Activated naive CD4-positive, alpha-beta T cell treated with anti-CD3 and anti-CD28 coated beads, Interleukin-2, amount 10 ng/mL, durations not matched to agents 7 days and 5 days (primary cell): ENCODE data around the gene MLH1.
"Not testable (repeated sequence)": the region's sequence is repeated elsewhere in the genome, so short reads cannot be mapped to it uniquely, and the experiment has no call there.

ENCODE experiments used
- CTCF ChIA-PET: fragments of 350-600 bp; sonication (Branson Sonifier 250); formaldehyde crosslinking; loops from one replicate; lab custom pipeline; 2021; ENCODE audit warnings: antibody characterized with exemption; lab: Charles Lee
- DNase-seq: peaks from one replicate; pipeline ENCODE4 v3.0.0-alpha.2; 2020
- H3K27ac Mint-ChIP-seq: one replicate; pipeline ENCODE4 v1.8.0; 2021; ENCODE audit warnings: mild to moderate bottlenecking, moderate library complexity, mixed read lengths
- H3K27me3 Mint-ChIP-seq: one replicate; pipeline ENCODE4 v1.8.0; 2021; ENCODE audit warnings: mild to moderate bottlenecking, mixed read lengths
- H3K36me3 Mint-ChIP-seq: one replicate; pipeline ENCODE4 v1.8.0; 2021; ENCODE audit warnings: mixed read lengths
- H3K4me1 Mint-ChIP-seq: one replicate; pipeline ENCODE4 v1.8.0; 2021; ENCODE audit warnings: mixed read lengths
- H3K4me3 Mint-ChIP-seq: one replicate; pipeline ENCODE4 v1.8.0; 2021; ENCODE audit warnings: mild to moderate bottlenecking, moderate library complexity, mixed read lengths
- H3K9me3 Mint-ChIP-seq: one replicate; pipeline ENCODE4 v1.8.0; 2021; ENCODE audit warnings: mixed read lengths

MLH1 gene

DNA sequence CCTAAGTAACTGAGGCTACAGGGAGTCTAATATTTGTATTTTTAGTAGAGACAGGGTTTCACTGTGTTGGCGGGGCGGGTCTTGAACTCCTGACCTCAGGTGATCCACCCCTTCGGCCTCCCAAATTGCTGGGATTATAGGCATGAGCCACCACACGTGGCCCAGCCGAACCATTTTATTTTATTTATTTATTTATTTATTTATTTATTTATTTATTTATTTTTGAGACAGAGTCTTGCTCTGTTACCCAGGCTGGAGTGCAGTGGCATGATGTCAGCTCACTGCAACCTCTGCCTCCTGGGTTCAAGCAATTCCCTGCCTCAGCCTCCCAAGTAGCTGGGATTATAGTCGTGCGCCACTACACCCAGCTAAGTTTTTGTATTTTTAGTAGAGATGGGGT is 30.3 kb upstream of the MLH1 start:
- DNase-seq, CTCF ChIA-PET, H3K9me3 Mint-ChIP-seq, H3K36me3 Mint-ChIP-seq, H3K27ac Mint-ChIP-seq, H3K4me3 Mint-ChIP-seq, H3K4me1 Mint-ChIP-seq, H3K27me3 Mint-ChIP-seq: not testable (repeated sequence)

DNA sequence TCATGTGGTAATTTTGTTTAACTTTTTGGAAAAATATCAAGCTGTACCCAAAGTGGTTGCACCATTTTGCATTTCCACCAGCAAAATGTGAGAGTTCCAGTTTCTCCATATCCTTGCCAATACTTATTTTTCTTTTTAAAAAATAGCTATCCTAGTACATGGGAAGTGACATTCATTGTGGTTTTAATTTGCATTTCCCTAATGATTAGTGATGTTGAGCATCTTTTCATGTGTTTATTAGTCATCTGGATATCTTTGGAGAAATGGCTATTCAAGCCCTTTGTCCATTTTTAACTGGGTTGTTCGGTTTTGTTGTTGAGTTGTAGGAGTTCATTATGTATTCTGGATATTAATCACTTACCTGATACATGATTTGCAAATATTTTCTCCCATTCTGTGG is 29.0 kb upstream of the MLH1 start:
- H3K9me3 Mint-ChIP-seq = no peaks in the 10 kb centered on the region
- no peak overlapping the region for H3K4me3 Mint-ChIP-seq
- no peaks in the 10 kb centered on the region for H3K27me3 Mint-ChIP-seq
- H3K36me3 Mint-ChIP-seq = no peaks in the 10 kb centered on the region
- no peak overlapping the region for H3K27ac Mint-ChIP-seq
- peaks cover 5% of the 10 kb centered on the region for H3K4me1 Mint-ChIP-seq
- CTCF ChIA-PET = interaction anchor here (1.1 to 1.2 kb wide), 2 partner anchors 9 to 10 kb away, joined by 3 read pairs; no protein-coding TSS in a partner anchor
- no peak for DNase-seq

DNA sequence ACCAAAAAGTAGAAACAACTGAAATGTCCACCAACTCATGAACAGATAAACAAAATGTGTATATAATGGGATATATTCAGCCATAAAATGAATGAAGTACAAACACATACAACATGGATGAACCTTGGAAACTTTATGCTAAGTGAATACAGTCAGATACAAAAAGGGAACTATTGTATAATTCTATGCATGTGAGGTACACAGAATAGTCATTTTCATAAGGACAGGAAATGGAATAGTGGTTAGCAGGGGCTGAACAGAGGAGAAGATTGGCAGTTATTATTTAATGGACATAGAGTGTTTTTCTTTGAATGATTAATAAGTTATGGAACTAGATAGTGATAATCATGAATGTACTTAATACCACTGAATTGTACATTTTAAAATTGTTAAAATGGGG is 28.5 kb upstream of the MLH1 start:
- Mint-ChIP-seq H3K9me3 (no peaks in the 10 kb centered on the region), H3K27ac (no peak overlapping the region)
- CTCF ChIA-PET = interaction anchor here (1.2 kb wide), 1 partner anchor 9 kb away, joined by 3 read pairs; no protein-coding TSS in a partner anchor

DNA sequence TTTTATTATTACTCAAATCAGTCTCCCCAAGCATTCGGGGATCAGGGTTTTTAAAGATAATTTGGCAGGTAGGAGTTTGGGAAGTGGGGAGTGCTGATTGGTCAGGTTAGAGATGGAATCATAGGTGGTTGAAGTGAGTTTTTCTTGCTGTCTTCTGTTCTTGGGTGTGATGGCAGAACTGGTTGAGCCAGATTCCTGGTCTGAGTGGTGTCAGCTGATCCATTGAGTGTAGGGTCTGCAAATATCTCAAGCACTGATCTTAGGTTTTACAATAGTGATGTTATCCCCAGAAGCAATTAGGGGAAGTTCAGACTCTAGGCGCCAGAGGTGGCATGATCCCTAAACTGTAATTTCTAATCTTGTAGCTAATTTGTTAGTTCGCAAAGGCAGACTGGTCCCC is 27.9 kb upstream of the MLH1 start:
- Mint-ChIP-seq H3K27ac (no peak overlapping the region), H3K4me3 (no peak overlapping the region), H3K36me3 (no peaks in the 10 kb centered on the region), H3K4me1 (peaks cover 14% of the 10 kb centered on the region), H3K9me3 (no peaks in the 10 kb centered on the region), H3K27me3 (no peaks in the 10 kb centered on the region)
- CTCF ChIA-PET = interaction anchor here (1.1 kb wide), 1 partner anchor 96 kb away, joined by 4 read pairs; no protein-coding TSS in a partner anchor
- no peak for DNase-seq

More for the DNA sequence above, 28.5 kb upstream of the MLH1 start:
- H3K36me3 Mint-ChIP-seq = no peaks in the 10 kb centered on the region
- peaks cover 10% of the 10 kb centered on the region for H3K4me1 Mint-ChIP-seq
- H3K4me3 Mint-ChIP-seq = no peak overlapping the region
- no peak for DNase-seq
- H3K27me3 Mint-ChIP-seq = no peaks in the 10 kb centered on the region

DNA sequence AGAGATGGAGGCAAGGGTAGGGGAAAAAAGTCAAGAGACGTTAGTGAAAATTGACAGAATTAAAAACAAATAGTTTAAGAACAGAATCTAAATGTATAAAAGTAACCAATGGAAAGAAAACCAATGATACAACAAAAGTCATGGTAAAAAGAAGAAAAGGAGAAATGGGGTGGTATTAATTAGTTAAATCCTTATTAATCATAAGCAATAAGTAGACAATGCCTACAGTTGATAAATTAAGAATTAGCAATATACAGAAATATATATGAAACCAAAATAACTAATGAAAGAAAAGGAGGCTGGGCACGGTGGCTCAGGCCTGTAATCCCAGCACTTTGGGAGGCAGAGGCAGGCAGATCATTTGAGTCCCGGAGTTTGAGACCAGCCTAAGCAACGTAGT is 24.2 kb upstream of the MLH1 start:
- no peak for DNase-seq
- Mint-ChIP-seq H3K36me3 (peaks cover 13% of the 10 kb centered on the region), H3K9me3 (peaks cover 4% of the 10 kb centered on the region), H3K27ac (no peak overlapping the region), H3K4me1 (peaks cover 33% of the 10 kb centered on the region), H3K4me3 (no peak overlapping the region), H3K27me3 (no peaks in the 10 kb centered on the region)
- CTCF ChIA-PET = interaction anchor here (1.4 kb wide), 1 partner anchor 10 kb away, joined by 16 read pairs; no protein-coding TSS in a partner anchor

DNA sequence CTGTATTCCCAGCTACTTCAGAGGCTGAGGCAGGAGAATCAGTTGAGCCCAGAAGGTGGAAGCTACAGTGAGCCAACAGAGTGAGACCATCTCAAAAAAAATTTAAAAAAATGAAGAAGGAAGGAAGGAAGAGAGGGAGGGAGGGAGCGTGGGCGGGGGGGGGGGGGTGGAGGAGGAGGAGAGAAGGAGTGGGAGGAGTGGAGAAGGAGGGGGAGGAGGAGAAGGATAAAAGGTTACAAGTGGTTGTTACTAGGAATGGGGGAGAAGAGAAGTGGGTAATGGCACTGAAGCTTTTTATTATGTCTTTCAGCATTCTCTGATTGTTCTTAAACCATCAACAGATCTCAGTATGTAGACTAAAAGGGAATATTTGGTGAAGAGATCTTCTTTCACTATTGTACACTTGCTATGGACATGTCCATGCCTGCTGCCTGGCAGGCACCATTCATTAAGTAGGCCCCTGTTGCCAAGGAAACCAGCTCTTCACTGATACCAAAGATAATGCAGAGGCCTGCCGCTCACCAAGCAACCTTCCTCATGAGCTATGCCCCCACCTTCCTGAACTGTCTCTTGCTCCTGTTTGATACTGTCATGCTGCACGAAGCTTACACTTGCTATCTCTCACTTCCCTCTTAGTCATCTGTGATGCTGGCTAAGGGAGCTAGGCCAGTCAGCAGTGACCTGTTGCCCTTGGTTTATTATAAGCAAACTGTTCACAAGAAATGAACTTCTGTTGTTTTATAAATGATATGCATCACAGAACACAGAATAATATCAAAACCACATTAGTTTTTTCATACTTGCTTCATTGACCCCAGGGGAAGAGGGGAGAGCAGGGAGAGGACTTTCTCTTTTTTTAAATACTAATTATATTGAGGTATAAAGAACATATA is 23.5 kb upstream of the MLH1 start:
- H3K36me3 Mint-ChIP-seq = peaks cover 15% of the 10 kb centered on the region
- no peak overlapping the region for H3K27ac Mint-ChIP-seq
- no peaks in the 10 kb centered on the region for H3K27me3 Mint-ChIP-seq
- H3K4me3 Mint-ChIP-seq = no peak overlapping the region
- H3K9me3 Mint-ChIP-seq = peaks cover 4% of the 10 kb centered on the region
- peak; percentile 46 for DNase-seq
- CTCF ChIA-PET = interaction anchor here (0.6 to 1.4 kb wide), 3 partner anchors 11 to 896 kb away, joined by 3 to 16 read pairs (median 3); no protein-coding TSS in a partner anchor
- peaks cover 36% of the 10 kb centered on the region for H3K4me1 Mint-ChIP-seq

DNA sequence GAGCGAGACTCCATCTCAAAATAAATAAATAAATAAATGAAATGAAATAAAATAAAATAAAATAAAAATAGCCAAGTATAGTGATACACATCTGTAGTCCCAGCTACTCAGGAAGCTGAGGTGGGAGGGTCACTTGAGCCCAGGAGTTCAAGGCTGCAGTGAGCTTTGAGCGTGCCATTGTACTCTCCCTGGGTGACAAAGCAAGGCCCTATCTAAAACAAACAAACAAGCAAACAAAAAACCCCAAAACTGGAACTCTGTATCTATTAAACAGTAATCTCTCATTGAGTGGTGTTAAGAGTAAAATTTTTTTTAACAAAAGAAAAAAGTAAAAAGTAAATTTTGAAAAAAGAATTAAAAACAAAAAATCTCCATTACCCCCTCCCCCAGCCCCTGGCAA is 21.2 kb upstream of the MLH1 start:
- no peak for DNase-seq
- CTCF ChIA-PET = interaction anchor here (0.6 kb wide), 1 partner anchor 13 kb away, joined by 3 read pairs; no protein-coding TSS in a partner anchor
- H3K9me3 Mint-ChIP-seq = peaks cover 4% of the 10 kb centered on the region
- H3K27ac Mint-ChIP-seq = no peak overlapping the region
- H3K4me3 Mint-ChIP-seq = no peak overlapping the region
- peaks cover 22% of the 10 kb centered on the region for H3K36me3 Mint-ChIP-seq
- no peaks in the 10 kb centered on the region for H3K27me3 Mint-ChIP-seq
- peaks cover 37% of the 10 kb centered on the region for H3K4me1 Mint-ChIP-seq

DNA sequence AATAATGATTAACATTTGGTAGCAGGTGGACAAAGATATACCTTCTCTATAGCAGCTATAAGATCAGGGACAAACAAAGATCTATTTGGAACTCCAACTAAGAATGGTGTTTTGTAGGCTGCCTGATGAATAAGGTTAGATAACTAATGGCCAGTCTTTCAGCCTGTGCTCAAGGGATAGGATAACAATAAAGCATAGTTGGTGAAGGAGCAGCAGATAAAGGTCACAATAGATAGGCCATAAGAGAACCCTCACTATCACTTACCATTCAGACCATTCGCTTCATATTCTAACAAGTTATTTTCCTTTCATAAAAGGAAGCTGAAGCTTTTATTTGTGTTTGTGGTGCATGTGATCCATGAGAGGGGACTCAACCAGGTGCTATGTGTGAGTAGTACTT is 20.2 kb upstream of the MLH1 start:
- peaks cover 4% of the 10 kb centered on the region for H3K9me3 Mint-ChIP-seq
- no peak overlapping the region for H3K4me3 Mint-ChIP-seq
- peaks cover 27% of the 10 kb centered on the region for H3K36me3 Mint-ChIP-seq
- peaks cover 37% of the 10 kb centered on the region for H3K4me1 Mint-ChIP-seq
- H3K27ac Mint-ChIP-seq = no peak overlapping the region
- CTCF ChIA-PET = interaction anchor here (0.6 to 2.2 kb wide), 3 partner anchors 9 to 15 kb away, joined by 3 to 10 read pairs (median 3); no protein-coding TSS in a partner anchor
- no peaks in the 10 kb centered on the region for H3K27me3 Mint-ChIP-seq
- DNase-seq = no peak

DNA sequence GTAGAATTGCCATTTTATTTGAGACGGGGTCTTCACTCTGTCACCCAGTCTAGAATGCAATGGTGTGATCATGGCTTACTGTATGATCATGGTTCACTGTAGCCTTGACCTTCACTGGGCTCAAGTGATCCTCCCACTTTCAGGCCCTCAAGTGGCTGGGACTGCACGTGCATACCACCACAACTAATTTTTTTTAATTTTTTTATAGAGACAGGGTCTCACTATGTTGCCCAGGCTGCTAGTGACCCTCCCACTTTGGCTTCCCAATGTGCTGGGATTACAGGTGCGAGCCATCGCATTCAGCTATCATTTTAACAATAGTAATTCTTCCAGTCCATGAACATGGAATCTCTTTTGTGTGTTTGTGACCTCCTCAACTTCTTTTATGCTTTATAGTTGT is 12.3 kb upstream of the MLH1 start:
- CTCF ChIA-PET = interaction anchor here (1.7 kb wide), 1 partner anchor 9 kb away, joined by 4 read pairs; no protein-coding TSS in a partner anchor

DNA sequence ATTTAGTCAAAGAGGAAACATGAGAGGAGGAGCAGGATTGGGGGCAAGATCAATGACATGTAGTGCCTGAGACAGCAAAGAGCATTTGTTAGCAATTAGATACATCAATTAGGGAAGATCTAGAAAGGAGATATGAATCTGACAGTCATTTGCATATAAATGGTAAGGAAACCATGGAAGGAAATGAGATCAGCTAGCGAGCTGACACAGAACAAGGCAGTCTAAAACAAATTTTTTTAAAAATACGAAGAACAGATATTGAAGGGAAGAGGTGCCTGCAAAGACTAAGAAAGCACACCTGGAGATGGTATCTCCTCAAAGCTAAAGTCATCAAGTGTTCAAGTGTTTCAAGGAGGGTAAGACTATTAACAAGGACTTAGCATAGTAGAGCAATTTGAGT is 5.0 kb upstream of the MLH1 start:
- CTCF ChIA-PET = interaction anchor here (0.7 kb wide), 1 partner anchor 36 kb away, joined by 4 read pairs; no protein-coding TSS in a partner anchor
- H3K4me3 Mint-ChIP-seq = peak overlapping the region; percentile 29
- peaks cover 73% of the 10 kb centered on the region for H3K36me3 Mint-ChIP-seq
- DNase-seq = no peak
- H3K9me3 Mint-ChIP-seq = no peaks in the 10 kb centered on the region
- H3K27ac Mint-ChIP-seq = peak overlapping the region; percentile 38
- no peaks in the 10 kb centered on the region for H3K27me3 Mint-ChIP-seq
- peaks cover 49% of the 10 kb centered on the region for H3K4me1 Mint-ChIP-seq

More for the DNA sequence above, 12.3 kb upstream of the MLH1 start:
- Mint-ChIP-seq H3K4me3 (no peak overlapping the region), H3K27me3 (no peaks in the 10 kb centered on the region), H3K27ac (no peak overlapping the region), H3K36me3 (peaks cover 63% of the 10 kb centered on the region), H3K4me1 (no peaks in the 10 kb centered on the region), H3K9me3 (peaks cover 22% of the 10 kb centered on the region)
- DNase-seq = no peak

DNA sequence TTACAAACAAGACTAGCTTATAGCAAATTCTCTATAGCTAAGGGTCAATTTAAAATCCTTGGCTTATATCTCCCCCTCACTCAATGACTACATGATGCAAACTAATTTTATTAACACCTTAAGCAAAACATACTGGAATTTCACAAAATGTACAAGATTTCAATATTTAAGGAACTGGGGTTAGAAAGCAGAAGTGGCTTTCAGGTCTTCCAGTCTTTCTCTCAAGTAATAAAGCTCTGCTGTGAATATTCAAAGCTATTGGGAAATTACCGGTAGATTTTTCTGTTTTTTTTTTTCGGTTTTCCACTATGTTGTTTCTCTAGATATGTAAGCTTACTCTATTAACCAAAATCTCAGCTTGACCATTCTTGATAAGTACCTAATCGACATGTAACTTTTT is 4.3 kb upstream of the MLH1 start:
- CTCF ChIA-PET = interaction anchor here (0.9 to 1.2 kb wide), 2 partner anchors 9 to 119 kb away, joined by 3 to 4 read pairs; no protein-coding TSS in a partner anchor
- DNase-seq = no peak
- Mint-ChIP-seq H3K4me1 (peaks cover 49% of the 10 kb centered on the region), H3K4me3 (peak overlapping the region; percentile 40), H3K27me3 (no peaks in the 10 kb centered on the region), H3K36me3 (peaks cover 66% of the 10 kb centered on the region), H3K9me3 (no peaks in the 10 kb centered on the region), H3K27ac (no peak overlapping the region)

DNA sequence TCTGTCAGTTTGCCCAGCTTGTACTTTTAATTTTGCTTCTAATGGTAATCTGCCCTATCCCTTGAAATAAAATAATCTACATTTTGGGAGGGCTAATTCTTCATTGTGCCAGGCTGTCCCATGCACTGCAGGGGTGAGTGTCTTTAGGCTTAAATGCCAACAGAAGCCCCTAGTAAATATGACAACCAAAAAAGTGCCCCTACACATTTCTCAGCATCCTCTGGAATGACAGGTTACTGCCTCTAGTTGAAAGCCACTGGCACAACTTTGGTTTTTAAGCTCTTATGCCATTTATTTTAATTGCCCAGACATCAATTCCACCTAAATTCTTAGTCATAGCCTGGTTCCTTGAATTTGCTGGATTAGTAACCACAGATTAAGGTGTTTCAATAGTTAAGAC is 3.8 kb upstream of the MLH1 start:
- Mint-ChIP-seq H3K4me3 (peak overlapping the region; percentile 40), H3K36me3 (peaks cover 64% of the 10 kb centered on the region), H3K27ac (no peak overlapping the region), H3K9me3 (no peaks in the 10 kb centered on the region), H3K4me1 (peaks cover 49% of the 10 kb centered on the region), H3K27me3 (no peaks in the 10 kb centered on the region)
- CTCF ChIA-PET = interaction anchor here (0.9 to 1.2 kb wide), 3 partner anchors 9 to 120 kb away, joined by 3 to 4 read pairs (median 3); no protein-coding TSS in a partner anchor
- DNase-seq = no peak

DNA sequence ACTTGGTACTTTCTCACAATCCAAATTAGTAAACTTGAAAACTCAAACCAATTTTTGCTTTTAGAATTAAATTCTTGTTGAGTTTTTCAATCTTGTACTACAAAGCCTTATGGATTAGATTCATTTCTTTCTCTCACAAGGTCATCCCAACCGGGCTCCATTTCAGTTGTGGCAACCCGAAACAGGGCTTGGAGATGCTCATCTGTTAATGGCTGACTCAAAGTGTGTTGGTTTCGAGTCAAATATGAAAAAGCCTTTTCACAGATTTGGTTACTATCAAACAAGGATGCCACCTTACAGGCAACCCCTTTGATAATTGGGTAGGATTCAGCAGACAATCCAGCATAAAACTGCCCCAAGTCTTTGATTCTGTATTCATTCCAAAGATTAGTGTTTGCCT is 2.2 kb upstream of the MLH1 start:
- Mint-ChIP-seq H3K4me3 (no peak overlapping the region), H3K4me1 (peaks cover 49% of the 10 kb centered on the region), H3K9me3 (no peaks in the 10 kb centered on the region), H3K27me3 (no peaks in the 10 kb centered on the region), H3K27ac (no peak overlapping the region), H3K36me3 (peaks cover 50% of the 10 kb centered on the region)
- DNase-seq = no peak
- CTCF ChIA-PET = interaction anchor here (0.9 kb wide), 1 partner anchor 154 kb away, joined by 3 read pairs; no protein-coding TSS in a partner anchor
